Stimulated activated CD4-positive, alpha-beta T cell treated with anti-CD3 and anti-CD28 coated beads, TNF-alpha, amount 100 ng/mL, for 1 hour (primary cell): ENCODE data around the gene ANKRD44.

Experiments used
- DNase-seq, 3 donors: peaks; one replicate each; pipeline ENCODE4 v3.0.0-alpha.2; 2020; ENCODE audit warnings: low read depth in 3 of 3, low spot score in 1 of 3

ANKRD44 gene

GRCh38 chr2:197322143-197322542 lies 11.6 kb upstream of the ANKRD44 start:
- DNase-seq, result no peak

GRCh38 chr2:197315371-197315770 lies 4.8 kb upstream of the ANKRD44 start:
- no peak for DNase-seq

GRCh38 chr2:197312186-197312585 lies 1.6 kb upstream of the ANKRD44 start:
- DNase-seq, result no peak

GRCh38 chr2:197311421-197312033 lies 947 bp upstream of the ANKRD44 start:
- DNase-seq, result no peak

GRCh38 chr2:197310987-197311420 lies 424 bp upstream of the ANKRD44 start:
- no peak for DNase-seq

GRCh38 chr2:197309691-197310231 lies 819 bp downstream of the ANKRD44 start:
- peak in 1 of 3 donors; percentile 25 for DNase-seq

GRCh38 chr2:197308996-197309690 lies 1.4 kb downstream of the ANKRD44 start:
- no peak for DNase-seq

- no peak for DNase-seq
Observed at GRCh38 chr2:197308585-197308984, 2.0 kb downstream of the ANKRD44 start.

- no peak for DNase-seq
Observed at GRCh38 chr2:197307933-197308521, 2.6 kb downstream of the ANKRD44 start.

- no peak for DNase-seq
Observed at GRCh38 chr2:197307236-197307932, 3.2 kb downstream of the ANKRD44 start.

GRCh38 chr2:197306696-197307040 lies 3.9 kb downstream of the ANKRD44 start:
- no peak for DNase-seq

GRCh38 chr2:197306024-197306695 lies 4.4 kb downstream of the ANKRD44 start:
- no peak for DNase-seq

GRCh38 chr2:197304556-197305011 lies 6.0 kb downstream of the ANKRD44 start:
- DNase-seq, result no peak

- DNase-seq, result no peak
Observed at GRCh38 chr2:197300139-197300538, 10.4 kb downstream of the ANKRD44 start.

GRCh38 chr2:197298609-197299008 lies 12.0 kb downstream of the ANKRD44 start:
- no peak for DNase-seq

GRCh38 chr2:197297772-197298318 lies 12.7 kb downstream of the ANKRD44 start:
- no peak for DNase-seq

- DNase-seq, result no peak
Observed at GRCh38 chr2:197297266-197297665, 13.3 kb downstream of the ANKRD44 start.

GRCh38 chr2:197296835-197297234 lies 13.7 kb downstream of the ANKRD44 start:
- DNase-seq, result no peak

GRCh38 chr2:197294260-197294659 lies 16.3 kb downstream of the ANKRD44 start:
- DNase-seq, result no peak

- no peak for DNase-seq
Observed at GRCh38 chr2:197293252-197294007, 17.1 kb downstream of the ANKRD44 start.
